Activated T-cell treated with anti-CD3 and anti-CD28 coated beads, Interleukin-2, amount 50 U/mL, for 1 hour (primary cell): ENCODE data around the gene ANOS1.
"Not testable (repeated sequence)": the region's sequence is repeated elsewhere in the genome, so short reads cannot be mapped to it uniquely, and the experiment has no call there.

ENCODE experiments used
- DNase-seq: peaks from one replicate; pipeline ENCODE4 v3.0.0-alpha.2; 2020

ANOS1 gene, protein sequence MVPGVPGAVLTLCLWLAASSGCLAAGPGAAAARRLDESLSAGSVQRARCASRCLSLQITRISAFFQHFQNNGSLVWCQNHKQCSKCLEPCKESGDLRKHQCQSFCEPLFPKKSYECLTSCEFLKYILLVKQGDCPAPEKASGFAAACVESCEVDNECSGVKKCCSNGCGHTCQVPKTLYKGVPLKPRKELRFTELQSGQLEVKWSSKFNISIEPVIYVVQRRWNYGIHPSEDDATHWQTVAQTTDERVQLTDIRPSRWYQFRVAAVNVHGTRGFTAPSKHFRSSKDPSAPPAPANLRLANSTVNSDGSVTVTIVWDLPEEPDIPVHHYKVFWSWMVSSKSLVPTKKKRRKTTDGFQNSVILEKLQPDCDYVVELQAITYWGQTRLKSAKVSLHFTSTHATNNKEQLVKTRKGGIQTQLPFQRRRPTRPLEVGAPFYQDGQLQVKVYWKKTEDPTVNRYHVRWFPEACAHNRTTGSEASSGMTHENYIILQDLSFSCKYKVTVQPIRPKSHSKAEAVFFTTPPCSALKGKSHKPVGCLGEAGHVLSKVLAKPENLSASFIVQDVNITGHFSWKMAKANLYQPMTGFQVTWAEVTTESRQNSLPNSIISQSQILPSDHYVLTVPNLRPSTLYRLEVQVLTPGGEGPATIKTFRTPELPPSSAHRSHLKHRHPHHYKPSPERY

DNA sequence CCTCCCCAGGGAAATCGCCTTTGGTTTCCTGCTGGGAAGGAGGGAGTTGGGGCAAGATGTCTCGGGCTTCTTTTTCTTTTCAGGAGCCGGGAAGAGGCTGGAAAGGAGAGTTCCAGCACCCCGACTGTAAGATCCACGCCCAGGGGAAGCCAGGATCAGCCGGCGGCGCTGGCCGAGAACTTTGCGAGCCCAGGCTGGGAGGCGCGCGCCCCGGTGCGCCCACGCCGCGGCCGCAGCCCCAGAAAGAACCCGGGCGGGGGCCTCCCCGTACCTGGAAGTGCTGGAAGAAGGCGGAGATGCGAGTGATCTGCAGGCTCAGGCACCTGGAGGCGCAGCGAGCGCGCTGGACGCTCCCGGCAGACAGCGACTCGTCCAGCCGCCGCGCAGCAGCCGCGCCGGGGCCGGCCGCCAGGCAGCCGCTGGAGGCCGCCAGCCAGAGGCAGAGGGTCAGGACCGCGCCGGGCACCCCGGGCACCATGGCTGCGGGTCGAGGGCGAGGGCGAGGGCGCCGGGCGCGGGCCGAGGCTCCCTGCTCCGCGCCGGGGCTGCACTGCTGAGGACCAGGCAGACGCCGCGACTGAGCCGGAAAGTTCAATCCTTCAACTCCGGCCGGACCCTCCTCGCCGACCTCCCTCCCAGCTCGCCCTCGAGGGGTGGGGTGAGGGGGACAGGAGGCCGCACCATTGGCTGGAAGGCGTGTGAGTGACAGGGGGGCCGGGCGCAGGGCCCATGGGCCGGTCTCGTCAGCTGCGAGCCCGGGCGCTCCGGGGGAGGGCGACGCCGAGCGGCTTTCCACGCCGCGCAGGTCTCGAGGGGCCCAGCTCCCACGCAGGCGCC, at the start of gene ANOS1:
ANOS1 (minus strand) TSS at position 579 of the 837 bp plus-strand sequence; CDS start at position 478, 101 bp downstream.
- DNase-seq: no peak

DNA sequence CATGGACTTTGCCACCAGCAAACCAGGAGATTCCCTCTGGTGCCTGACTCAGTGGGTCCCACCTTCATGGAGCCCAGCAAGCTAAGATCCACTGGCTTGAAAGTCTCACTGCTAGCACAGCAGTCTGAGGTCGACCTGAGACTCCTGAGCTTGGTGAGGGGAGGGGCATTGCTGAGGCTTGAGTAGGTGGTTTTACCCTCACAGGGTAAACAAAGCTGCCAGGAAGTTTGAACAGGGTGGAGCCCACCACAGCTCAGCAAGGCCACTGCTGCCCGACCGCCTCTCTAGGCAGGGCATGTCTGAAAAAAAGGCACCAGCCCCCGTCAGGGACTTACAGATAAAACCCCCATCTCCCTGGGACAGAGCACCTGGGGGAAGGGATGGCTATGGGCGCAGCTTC, 41.2 kb upstream of the ANOS1 start:
- no peak for DNase-seq

DNA sequence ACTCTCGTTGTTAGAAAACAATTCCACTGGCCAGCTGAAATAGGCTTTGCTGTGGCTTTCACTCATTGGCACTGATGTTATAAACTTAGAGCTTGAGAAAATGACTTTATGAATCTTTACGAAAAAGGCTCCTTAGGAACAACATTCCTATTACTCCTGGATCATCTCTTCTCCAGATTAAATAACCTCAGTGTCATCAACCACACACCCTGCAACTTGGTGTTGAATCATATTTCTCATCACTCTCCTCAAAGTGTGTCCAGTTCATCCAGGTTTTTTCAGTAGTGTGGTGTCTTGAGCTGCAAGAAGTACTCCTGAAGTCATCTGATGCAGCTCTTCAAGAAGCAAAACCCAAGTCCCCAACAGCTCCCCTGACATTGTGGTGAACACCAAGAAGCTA, 28.1 kb upstream of the ANOS1 start:
- DNase-seq: no peak

DNA sequence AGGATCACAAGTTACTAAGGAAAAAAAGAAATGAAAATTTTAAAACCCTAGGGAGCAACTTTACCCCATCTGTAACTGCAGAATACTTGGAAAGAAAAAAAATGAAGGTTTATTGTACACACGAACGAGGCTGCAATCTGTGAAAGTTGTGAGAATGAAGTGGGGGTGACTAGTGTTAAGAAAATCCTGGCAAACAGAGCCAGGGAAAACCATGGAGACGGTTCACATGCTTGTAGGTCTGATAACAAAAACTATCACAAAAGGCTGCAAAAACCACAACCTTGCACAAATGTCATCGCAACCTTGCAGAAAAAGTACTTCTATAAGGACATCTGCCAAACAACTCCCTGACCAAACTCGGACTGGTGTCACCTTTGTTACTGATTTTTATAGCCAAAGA, 26.8 kb upstream of the ANOS1 start:
- not testable (repeated sequence) for DNase-seq

DNA sequence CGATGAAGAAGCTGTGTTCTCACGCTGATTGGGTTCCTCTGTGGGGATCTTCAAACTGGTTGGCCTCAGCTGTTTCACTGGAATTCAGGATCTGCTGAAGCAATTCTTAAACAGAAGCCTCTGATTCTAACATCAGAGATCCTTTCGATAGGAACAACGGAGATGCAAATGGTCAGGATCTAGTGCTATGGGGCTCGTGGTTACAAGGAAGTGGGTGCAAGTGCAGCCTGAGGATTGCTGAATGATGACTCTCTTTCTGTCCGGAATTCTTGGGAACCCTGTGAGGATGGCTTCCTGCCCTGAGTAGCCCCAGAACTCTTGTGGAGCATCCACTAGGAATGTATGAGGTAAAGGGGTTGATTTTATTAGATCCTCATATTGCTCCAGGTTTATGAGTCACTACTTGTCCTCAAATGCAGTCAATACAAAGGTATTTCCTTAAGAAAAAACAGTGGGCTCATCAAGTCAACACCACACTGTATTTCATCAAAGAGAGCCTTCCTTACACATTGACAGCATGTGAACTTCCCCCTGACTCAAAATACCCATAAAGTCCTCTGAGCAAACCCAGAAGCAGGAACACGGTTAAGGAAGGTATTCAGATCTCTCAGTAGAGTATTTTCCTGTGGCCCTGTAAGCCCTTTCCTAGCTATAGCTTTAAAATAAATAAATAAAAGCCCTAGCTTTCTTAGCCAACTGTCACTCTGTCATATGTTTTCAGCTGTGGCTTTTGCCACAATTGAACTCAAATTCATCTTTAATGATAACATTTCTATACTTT, 25.9 kb upstream of the ANOS1 start:
- DNase-seq: not testable (repeated sequence)

DNA sequence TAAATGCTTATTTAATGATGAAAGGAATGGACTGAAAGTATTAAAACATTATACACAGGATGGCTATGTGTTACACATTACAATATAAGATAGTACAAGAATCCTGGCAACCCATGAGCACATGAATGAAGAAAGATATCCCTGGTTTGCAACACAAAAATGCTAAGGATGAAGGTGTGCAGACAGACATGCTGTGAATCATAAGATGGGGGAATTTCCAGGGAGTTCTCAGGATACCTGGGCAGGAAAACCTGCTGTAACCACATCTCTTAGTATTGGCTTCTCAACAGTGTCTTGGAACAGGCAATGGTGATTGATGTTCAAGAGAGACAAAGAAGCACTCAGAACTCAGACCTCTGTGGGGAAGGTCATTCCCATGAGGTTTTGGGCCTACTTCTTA, 23.9 kb upstream of the ANOS1 start:
- no peak for DNase-seq

DNA sequence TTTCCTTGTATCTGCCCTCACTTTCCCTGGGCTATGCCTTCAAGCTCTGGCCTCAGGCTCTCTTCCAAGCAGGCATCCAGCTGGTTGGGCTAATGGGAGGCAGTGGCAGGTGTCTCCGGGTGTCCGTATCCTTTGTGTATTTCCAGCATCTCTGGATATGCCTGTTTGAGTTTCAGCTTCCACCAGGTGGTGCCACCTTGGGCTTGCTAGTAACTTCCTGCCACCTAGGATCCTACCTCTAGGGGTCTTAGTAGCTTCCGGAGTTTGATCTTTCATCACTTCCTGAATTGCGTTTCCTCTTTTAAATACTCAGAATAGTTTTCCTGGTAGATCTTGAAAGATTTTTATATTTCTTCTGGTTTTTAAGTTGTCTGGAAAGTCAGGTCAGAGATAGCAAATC, 23.2 kb upstream of the ANOS1 start:
- DNase-seq: no peak

DNA sequence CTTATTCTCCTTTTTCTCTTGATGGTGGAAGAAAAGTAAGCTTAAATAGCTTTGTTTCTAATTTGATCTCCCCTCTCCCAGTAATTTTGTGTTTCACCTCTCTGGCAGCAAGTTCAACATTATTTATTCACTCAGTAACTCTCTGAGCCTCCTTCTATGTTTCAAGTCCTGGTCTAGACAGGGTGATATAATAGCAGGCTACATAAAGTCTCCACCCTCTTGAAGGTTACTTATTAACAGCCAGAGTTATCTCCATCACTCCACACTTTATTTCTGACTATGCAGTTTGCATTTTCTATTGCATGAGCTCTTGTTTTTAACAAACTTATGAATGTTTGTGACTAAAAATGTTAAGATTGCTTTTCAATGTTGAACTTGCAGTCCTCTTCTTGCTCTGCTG, 17.8 kb upstream of the ANOS1 start:
- no peak for DNase-seq

DNA sequence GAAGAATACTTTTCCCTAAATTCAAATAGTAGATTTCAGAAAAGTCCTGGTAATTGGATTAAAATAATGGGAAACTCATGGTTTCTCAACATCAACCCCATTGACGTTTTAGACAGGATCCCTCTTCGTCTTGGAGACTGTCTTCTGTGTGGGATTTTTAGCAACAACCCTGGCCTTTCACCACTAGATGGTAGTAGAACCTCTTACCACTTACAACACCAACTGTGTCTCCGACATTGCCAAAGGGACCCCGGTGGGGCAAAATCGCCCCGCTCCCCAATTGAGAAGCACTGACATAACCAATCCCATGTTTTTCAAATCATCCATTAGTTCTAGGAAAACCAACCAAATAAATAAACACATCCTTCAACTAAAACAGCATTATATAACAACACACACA, 16.9 kb upstream of the ANOS1 start:
- no peak for DNase-seq

DNA sequence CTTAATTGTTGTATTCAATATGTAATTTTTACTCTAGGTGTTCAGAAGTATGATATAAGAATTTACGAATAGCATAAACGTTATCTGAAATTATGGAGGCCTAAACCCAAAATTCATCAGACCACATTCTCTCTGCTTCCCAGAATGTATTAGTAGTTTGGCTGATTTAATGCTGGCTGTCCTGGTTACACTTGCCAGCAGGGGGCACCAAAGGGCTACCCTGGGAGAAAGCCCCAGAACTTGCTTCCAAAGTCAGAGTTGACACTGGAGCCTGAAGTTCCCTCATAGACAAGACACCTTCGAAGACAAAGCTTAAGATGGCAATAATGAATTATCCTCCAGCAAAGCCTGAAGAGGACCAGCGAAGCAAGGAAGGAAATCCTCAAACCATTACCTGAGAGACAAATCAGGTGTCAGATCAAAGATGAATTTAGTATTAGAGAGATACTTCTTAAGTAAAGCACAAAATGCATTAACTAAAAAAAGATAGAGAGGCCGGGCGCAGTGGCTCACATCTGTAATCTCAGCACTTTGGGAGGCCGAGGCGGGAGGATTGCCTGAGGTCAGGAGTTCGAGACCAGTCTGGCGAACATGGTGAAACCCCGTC, 11.3 kb upstream of the ANOS1 start:
- DNase-seq: peak; percentile 66

DNA sequence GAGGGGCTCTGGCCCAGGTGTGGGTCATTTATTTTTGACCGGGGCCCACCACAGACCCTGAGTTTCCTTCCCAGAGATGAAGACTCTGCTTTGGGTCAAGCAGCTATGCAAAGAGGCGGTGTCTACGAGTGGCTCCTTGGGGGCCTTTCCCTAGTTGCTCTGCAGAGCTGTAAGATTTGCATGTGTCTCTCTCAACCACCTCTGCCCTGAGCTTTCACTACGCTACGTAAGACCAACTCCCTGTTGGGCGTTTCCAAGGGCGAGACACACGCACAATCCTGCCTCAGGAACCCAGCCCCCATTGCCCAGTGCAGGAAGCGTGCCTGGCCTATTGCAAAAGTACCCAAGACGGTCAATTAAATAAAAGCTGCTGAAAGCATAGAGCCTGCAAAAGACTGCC, 10.0 kb upstream of the ANOS1 start:
- DNase-seq: no peak

DNA sequence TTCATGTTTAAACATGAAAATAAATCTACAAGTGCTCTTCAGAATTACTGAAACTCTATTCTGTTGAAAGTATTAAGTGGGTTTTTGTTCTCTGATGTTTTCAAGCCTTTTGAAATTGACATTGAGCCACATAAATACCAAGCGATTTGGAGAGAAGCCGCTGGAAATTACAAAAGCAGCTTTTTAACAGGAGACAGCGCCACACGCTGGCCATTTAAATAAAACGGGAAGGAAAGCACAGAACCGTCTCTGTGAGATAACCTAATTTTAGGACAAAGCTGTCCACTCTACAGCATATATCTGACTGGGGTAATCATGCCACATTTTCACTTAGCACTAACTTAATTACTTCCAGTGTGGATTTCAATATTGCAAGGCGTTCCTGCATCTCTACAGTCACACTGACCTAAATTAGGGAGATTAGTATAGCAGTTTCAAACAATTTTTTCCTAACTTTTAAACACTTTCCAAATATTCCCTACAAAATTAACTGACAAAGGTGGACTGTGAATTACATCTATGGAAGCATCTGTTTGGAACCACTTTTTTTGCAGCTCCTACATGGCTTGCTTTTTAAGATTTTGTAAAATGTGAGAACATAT, 6.8 kb upstream of the ANOS1 start:
- DNase-seq: no peak

DNA sequence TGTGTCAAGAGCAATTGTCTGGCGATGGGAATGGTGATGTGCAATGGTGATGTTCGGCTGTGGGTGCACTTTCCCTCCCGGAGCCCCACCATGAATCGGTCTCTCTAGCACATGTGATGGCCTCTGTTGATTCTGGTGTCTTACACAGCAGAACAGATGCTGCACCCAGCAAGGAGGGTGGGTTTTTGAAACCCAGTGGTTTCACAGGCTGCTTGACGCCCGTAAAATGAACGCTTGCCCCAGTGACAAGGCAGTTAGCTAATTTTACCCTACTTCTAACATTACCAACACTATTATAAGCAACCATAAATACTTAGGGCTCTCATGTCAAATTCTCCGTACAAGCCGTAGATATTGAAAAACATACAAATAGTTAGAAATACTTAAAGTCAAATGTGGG, 5.9 kb upstream of the ANOS1 start:
- no peak for DNase-seq

DNA sequence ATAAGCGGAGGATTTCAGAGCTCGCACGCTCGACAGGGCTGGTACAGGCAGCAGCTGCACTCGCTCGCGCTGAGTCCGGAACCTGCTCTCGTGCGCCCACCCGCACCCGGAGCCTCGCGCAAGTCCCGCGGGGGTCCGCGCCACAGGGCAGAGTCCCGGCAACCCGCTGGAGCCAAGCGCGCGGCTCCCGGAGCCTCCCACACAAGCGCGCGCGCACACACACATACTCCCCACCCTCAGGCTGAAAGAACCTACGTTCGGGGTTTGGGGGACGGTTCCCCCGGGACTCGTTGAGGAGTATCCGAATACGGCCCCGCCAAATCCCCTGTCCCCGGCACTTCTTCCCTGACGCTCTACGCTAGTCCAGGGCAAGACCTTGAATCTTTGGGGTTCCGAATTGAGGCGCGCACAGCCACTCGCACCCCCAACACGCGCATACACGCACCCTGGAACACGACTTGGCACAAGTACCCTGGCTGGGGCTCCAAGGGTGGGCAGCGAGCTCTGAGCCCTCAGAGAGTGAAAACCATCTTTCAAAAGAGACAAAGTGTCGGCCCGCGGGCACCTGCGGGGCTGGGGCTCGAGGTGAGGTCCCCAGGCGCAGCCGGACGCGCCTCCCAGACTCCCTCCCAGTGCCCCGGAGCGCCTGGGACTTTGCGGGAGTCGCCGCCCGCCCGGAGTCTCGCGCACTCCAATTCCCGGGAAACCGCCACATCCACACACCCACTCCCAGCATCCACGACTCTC, 952 bp downstream of the ANOS1 start:
- no peak for DNase-seq

DNA sequence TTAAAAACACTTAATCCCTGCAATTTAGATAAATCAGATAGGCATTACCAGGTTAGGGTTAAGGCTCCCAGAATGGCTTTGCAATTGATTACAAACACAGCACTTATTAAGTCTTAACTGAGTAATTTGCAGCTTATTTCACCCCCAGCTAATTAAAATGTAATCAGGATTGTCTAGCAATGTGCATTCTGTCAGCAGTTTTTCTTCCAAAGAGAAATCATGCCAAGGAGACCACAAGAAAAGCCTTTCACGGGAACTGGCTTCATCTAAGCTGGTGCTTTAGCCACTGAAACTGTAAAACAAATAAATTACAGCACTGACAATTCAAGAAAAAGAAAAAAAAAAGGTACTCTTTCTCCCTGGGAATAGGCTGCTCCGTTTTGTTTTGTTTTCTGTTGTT, 2.1 kb downstream of the ANOS1 start:
- no peak for DNase-seq

DNA sequence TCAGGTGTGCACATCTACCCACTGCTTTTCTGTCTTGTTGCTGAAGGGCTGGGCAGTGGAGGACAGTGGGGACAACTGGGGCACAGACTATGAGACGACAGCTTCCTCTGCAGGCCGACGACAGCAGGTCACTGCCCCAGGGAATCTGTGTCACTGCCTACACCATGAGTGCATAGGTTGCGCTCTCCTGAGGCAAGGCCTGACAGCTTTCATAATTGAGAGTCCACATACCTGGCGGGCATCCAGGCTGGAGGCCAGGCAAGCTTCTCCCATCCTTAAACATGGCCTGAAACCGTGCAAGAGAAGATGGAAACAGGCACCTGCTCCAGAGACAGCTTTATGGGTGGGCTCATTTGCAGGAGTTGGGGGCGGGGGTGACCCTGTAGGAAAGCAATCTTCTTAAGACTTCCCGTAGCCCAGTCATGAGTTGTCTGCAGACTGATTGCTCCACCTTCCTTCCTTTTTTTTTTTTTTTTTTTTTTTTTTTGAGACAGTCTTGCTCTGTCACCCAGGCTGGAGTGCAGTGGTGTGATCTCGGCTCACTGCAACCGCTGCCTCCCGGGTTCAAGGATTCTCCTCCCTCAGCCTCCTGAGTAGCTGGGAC, 2.9 kb downstream of the ANOS1 start:
- DNase-seq: no peak

DNA sequence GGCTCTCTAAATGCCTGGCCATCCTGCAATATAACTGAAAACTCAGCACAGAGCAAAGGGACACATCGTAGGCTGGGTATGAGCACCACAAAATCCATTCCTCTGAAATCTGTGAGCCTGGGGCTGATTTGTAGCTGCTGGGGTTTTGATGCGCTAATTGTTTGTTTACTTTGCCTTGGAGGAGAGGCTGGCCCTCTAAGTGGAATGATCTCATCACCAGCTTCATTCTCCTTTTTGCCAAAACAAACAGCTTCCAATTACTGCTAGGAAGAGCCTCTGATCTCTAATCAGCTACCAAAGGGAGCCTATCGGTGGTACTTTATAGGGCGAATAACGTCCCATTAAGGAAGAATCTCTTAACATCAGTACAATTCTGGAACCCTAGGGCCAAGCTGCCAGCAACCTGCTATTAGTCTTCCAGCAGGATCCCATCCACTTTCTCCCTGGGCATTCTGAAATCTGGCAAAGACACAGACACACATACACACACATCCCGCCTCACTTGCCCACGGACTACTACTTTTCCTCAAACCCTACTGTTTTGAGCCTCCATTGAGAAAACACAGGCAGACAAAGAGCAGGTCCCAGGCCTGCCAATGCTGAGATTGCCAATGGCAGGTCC, 5.8 kb downstream of the ANOS1 start:
- DNase-seq: no peak

DNA sequence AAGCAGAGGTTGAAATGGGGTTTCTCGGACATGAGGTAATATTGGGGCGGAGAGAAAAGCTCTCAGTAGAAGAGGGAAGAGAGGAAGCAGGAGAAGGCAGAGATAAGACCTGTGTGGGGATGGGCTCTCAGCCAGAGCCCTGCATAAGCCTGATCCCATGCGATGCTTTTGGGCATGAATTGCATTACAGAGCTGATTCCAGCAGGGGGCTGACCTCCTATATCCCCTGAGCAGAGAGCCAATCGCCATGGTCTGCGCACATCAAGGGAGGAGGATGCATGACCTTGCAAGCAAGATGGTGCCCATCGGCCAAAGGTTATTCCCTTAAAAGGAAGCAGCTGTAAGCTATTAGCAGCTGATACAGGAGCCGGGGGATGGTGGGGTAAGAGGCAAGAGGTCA, 7.6 kb downstream of the ANOS1 start:
- no peak for DNase-seq

DNA sequence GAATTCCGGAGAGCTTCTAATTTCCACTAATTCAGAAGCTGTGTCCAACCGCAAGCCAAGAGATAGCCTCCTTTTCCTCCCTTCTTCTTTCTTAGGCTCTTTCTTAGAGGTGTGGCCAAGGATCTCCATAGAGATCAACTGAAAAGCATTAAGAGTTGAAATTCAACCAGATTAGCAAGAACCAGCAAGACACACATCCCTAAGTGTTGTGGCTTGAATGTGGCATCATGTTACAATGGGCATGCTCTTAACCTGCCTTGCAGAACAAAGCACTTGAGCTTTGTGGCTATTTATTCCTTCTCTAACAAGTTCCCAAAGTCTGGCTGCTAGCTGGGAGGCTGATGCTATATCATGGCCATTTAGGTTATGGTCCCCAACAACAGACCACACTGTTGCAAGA, 10.4 kb downstream of the ANOS1 start:
- no peak for DNase-seq

DNA sequence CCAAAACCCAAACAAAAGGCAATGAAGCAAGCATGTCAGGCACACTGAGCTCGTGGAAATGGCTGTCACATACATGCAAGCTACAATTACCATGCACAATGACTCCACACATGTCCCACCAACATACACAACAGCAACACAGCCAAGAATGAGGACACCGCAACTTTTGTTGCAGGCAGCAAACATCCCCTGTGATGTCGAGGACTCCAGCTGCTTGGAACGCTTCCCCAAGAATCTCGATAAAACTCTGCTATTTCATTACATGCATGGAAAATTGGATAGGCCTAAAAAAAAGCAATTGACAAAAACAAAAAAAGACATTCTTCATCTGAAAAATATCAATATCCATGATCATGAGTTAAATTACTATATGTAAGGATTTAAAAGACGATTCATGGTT, 11.8 kb downstream of the ANOS1 start:
- no peak for DNase-seq
